ENCODE measurements around the gene CCDC85A.
A peak's percentile ranks its signal among the peaks of the same experiment; 100 is the strongest.

The CCDC85A gene

DNA sequence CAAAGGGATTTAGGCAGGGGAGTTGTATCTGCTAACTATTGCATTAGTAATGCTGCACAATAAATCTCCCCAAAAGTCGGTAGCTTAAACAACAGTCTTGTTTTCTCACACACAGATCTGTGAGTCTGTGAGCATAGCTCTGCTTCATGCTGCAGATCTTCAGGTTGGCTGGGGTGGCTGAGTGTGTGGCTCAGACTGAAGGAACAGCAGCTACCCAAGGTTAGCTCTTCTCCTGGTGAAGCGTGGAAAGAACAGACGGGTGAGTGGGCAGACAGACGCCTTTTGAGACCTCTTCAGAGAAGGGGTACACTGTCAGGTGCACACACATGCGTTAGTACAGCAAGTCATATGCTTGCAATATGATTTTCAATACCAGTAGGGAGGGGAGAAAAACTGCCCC, 3.9 kb upstream of the CCDC85A start:
- no peak for DNase-seq (ENCODE audit: extremely low read depth, low read depth)
- H3K4me3 ChIP-seq (replicated peaks; ENCODE audit: low read depth, low read length), result no peak overlapping the region
- TF ChIP-seq, protein P1, sequence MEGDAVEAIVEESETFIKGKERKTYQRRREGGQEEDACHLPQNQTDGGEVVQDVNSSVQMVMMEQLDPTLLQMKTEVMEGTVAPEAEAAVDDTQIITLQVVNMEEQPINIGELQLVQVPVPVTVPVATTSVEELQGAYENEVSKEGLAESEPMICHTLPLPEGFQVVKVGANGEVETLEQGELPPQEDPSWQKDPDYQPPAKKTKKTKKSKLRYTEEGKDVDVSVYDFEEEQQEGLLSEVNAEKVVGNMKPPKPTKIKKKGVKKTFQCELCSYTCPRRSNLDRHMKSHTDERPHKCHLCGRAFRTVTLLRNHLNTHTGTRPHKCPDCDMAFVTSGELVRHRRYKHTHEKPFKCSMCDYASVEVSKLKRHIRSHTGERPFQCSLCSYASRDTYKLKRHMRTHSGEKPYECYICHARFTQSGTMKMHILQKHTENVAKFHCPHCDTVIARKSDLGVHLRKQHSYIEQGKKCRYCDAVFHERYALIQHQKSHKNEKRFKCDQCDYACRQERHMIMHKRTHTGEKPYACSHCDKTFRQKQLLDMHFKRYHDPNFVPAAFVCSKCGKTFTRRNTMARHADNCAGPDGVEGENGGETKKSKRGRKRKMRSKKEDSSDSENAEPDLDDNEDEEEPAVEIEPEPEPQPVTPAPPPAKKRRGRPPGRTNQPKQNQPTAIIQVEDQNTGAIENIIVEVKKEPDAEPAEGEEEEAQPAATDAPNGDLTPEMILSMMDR (IDR thresholded peaks at IDR 0.05; ENCODE audit: low read depth, low read length, missing control alignments), result no peak

DNA sequence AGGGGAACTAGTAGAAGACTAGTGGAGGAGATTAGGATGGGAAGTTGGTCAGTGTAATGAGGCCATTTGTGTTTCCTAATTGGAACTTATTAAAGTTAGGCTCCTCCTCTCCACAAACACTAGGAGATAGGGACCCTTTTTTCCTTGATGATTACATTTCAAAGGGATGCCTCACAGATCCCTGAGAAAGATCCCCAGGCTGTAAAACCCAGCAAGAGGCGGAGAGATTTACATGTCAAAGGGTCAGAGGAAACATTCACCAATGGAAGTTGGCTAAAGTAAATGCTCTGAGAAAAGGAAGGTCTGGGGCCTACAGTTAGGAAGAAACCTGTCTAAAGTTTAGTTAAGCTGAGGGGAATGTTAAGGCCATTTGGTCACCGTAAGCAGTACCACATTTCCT, 1.4 kb upstream of the CCDC85A start:
- DNase-seq (ENCODE audit: extremely low read depth, low read depth), result no peak
- TF ChIP-seq, protein P1 (IDR thresholded peaks at IDR 0.05; ENCODE audit: low read depth, low read length, missing control alignments), result no peak
- H3K4me3 ChIP-seq (replicated peaks; ENCODE audit: low read depth, low read length), result no peak overlapping the region

DNA sequence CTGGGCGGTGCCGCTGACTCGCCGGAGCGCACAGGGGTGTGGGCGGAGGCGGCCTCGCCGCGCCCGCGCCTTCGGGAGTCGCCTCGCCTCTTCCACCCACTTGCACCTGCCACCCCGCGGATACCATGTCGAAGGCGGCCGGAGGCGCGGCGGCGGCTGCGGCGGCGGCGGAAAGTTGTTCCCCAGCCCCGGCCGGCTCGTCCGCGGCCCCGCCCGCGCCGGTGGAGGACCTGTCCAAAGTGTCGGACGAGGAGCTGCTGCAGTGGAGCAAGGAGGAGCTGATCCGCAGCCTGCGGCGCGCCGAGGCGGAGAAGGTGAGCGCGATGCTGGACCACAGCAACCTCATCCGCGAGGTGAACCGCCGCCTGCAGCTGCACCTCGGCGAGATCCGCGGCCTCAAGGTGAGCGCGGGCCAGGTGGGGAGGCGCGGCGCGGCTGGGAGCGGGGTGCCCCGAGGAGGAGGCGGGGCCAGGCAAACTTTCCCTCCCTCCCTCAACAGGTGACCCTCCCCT, 766 bp downstream of the CCDC85A start:
- TF ChIP-seq, protein P1 (IDR thresholded peaks at IDR 0.05; ENCODE audit: low read depth, low read length, missing control alignments), result no peak
- DNase-seq (ENCODE audit: extremely low read depth, low read depth), result no peak
- H3K4me3 ChIP-seq (replicated peaks; ENCODE audit: low read depth, low read length), result peak overlapping the region; percentile 43

DNA sequence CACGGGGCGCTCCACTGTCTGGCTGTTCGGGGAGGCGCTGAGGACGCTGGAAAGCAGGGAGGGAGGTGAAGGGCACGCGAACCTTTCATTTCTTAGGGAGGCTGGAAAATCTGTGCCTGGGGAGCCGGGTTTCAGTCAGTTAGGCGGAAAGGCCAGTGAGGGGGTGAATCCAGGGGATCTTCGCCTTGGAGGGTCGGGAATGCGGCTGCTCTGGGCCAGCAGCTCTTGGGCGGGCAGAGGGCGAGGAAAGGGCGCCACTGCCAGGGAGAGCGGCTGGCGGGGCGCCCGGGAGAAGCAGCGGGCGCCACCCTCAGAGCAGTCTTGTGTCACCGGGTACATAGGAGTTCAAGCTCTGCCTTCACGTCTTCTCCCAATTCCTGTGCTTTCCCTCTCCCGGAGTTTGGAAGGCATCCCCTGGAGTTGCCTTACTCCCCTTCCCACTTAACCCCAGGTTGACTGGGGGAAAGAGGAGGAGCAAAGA, 1.4 kb downstream of the CCDC85A start:
- H3K4me3 ChIP-seq (replicated peaks; ENCODE audit: low read depth, low read length), result peak overlapping the region; percentile 43
- DNase-seq (ENCODE audit: extremely low read depth, low read depth), result no peak
- TF ChIP-seq, protein P1 (IDR thresholded peaks at IDR 0.05; ENCODE audit: low read depth, low read length, missing control alignments), result no peak

DNA sequence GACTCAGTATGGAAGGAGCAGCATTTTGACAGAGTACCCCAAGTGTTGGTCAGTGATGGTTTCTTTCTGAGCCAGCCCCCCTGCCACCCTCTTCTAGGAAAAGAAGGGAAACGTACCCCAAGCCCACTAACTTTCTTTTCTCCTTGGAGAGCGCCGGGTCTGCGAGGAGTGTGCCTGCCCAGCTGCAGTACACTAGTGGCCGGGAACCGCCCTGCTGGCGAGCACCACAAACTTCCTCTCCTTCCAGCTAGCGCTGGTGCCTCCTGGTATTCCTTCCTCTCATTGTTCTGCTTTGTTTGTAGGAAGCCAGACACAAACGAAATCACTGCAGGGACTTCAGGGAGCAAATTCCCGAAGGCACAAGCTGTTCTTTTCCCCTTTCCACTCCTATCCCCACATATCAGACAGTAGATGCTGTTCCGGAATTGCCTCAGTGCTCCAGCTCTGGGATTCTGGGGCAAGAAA, 1.8 kb downstream of the CCDC85A start:
- H3K4me3 ChIP-seq (replicated peaks; ENCODE audit: low read depth, low read length), result peak overlapping the region; percentile 43
- DNase-seq (ENCODE audit: extremely low read depth, low read depth), result no peak

DNA sequence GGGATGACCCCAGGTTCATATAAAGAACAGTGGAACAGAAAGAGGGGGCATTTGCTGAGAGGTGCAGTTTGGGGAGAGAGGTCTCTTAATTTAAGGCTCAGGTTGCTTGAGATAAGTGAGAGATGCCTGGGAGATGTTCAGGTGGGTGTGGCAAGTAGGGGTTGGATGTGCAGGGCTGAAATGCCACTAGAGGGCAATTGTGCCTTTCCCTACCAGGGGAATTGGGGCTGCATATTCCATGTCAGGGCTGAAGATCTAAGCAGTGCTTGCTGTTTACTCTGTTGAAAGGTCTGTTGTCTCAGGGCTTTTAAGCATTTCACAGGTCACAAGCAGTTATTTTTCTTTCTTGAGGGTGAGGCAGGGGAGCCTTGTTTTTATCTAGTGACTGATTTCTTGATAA, 7.8 kb downstream of the CCDC85A start:
- TF ChIP-seq, protein P1 (IDR thresholded peaks at IDR 0.05; ENCODE audit: low read depth, low read length, missing control alignments), result peak; percentile 61
- H3K4me3 ChIP-seq (replicated peaks; ENCODE audit: low read depth, low read length), result no peak overlapping the region
- DNase-seq (ENCODE audit: extremely low read depth, low read depth), result no peak

More for the DNA sequence above, 1.8 kb downstream of the CCDC85A start:
- TF ChIP-seq, protein P1 (IDR thresholded peaks at IDR 0.05; ENCODE audit: low read depth, low read length, missing control alignments), result no peak

Measured in HFF-Myc (cell line).